ENCODE measurements around the gene ZNF774.

- no peak for TF ChIP-seq POLR2A (IDR thresholded peaks at IDR 0.05; ENCODE audit: low read depth, low read length)
- TF ChIP-seq SPI1 (IDR thresholded peaks at IDR 0.05; ENCODE audit: low read depth, low read length) = no peak
- TF ChIP-seq POLR2AphosphoS5 (IDR thresholded peaks at IDR 0.05; ENCODE audit: low read depth, low read length) = no peak
- no peak for TF ChIP-seq TAF1 (IDR thresholded peaks at IDR 0.05; ENCODE audit: low read depth, low read length)
These were observed 42.0 kb downstream of the ZNF774 start for GRCh38 chr15:90394074-90394473.

All from GM12891 (cell line).